IPS-18c (cell line): ENCODE results near the gene MUTYH.
"Not testable (repeated sequence)": the region's sequence is repeated elsewhere in the genome, so short reads cannot be mapped to it uniquely, and the experiment has no call there.

Source experiments
- H3K4me3 ChIP-seq: 2 replicates; pipeline ENCODE4 v1.7.0; 2013; ENCODE audit warnings: low read depth, mild to moderate bottlenecking, low read length, moderate library complexity; ENCODE audit not compliant: insufficient read depth
- H3K9me3 ChIP-seq: one replicate; pipeline ENCODE4 v1.6.1; 2013; ENCODE audit warnings: mild to moderate bottlenecking, low read length, moderate library complexity; ENCODE audit not compliant: control insufficient read depth, insufficient read depth

Gene MUTYH

GRCh38 chr1:45339789-45340558, at the start of gene MUTYH, which contains the start of gene TOE1:
Gene MUTYH (minus strand): TSS chr1:45340440. CDS start chr1:45334505, 5,935 bp downstream.
Gene TOE1 (plus strand): TSS chr1:45340170. CDS start chr1:45340253, 83 bp downstream.
- Histone ChIP-seq H3K9me3 (no peaks in the 10 kb centered on the region), H3K4me3 (peak within 1 kb of the TSS; percentile 91)

- no peaks in the 10 kb centered on the region for H3K9me3 ChIP-seq
- no peak overlapping the region for H3K4me3 ChIP-seq
Observed at GRCh38 chr1:45386219-45386618, 46.0 kb upstream of the MUTYH start.

- Histone ChIP-seq H3K4me3 (no peak overlapping the region), H3K9me3 (no peaks in the 10 kb centered on the region)
Observed at GRCh38 chr1:45385302-45385701, 45.1 kb upstream of the MUTYH start.

GRCh38 chr1:45384213-45384612, 44.0 kb upstream of the MUTYH start:
- H3K9me3 ChIP-seq, H3K4me3 ChIP-seq: not testable (repeated sequence)

- Histone ChIP-seq H3K4me3 (no peak overlapping the region), H3K9me3 (no peaks in the 10 kb centered on the region)
Observed at GRCh38 chr1:45383191-45383590, 43.0 kb upstream of the MUTYH start.

- no peaks in the 10 kb centered on the region for H3K9me3 ChIP-seq
- H3K4me3 ChIP-seq = no peak overlapping the region
Observed at GRCh38 chr1:45381243-45381642, 41.0 kb upstream of the MUTYH start.

GRCh38 chr1:45380730-45381129, 40.5 kb upstream of the MUTYH start:
- no peaks in the 10 kb centered on the region for H3K9me3 ChIP-seq

GRCh38 chr1:45380125-45380524, 39.9 kb upstream of the MUTYH start:
- H3K9me3 ChIP-seq = no peaks in the 10 kb centered on the region
- H3K4me3 ChIP-seq = no peak overlapping the region

More at GRCh38 chr1:45380730-45381129, 40.5 kb upstream of the MUTYH start:
- H3K4me3 ChIP-seq = no peak overlapping the region

GRCh38 chr1:45379524-45379923, 39.3 kb upstream of the MUTYH start:
- Histone ChIP-seq H3K4me3 (no peak overlapping the region), H3K9me3 (no peaks in the 10 kb centered on the region)

GRCh38 chr1:45378184-45378583, 37.9 kb upstream of the MUTYH start:
- no peaks in the 10 kb centered on the region for H3K9me3 ChIP-seq
- H3K4me3 ChIP-seq = no peak overlapping the region

- H3K9me3 ChIP-seq = no peaks in the 10 kb centered on the region
Observed at GRCh38 chr1:45375104-45376090, 35.2 kb upstream of the MUTYH start.

GRCh38 chr1:45373573-45373972, 33.3 kb upstream of the MUTYH start:
- no peaks in the 10 kb centered on the region for H3K9me3 ChIP-seq
- no peak overlapping the region for H3K4me3 ChIP-seq

More at GRCh38 chr1:45375104-45376090, 35.2 kb upstream of the MUTYH start:
- no peak overlapping the region for H3K4me3 ChIP-seq

GRCh38 chr1:45370575-45370974, 30.3 kb upstream of the MUTYH start:
- Histone ChIP-seq H3K4me3 (no peak overlapping the region), H3K9me3 (no peaks in the 10 kb centered on the region)

GRCh38 chr1:45365051-45365450, 24.8 kb upstream of the MUTYH start:
- H3K4me3 ChIP-seq = no peak overlapping the region

GRCh38 chr1:45364294-45364693, 24.1 kb upstream of the MUTYH start:
- no peaks in the 10 kb centered on the region for H3K9me3 ChIP-seq
- no peak overlapping the region for H3K4me3 ChIP-seq

More at GRCh38 chr1:45365051-45365450, 24.8 kb upstream of the MUTYH start:
- H3K9me3 ChIP-seq = no peaks in the 10 kb centered on the region

- not testable (repeated sequence) for H3K4me3 ChIP-seq
Observed at GRCh38 chr1:45360981-45361380, 20.7 kb upstream of the MUTYH start.

GRCh38 chr1:45359882-45360513, 19.8 kb upstream of the MUTYH start:
- Histone ChIP-seq H3K4me3 (no peak overlapping the region), H3K9me3 (no peaks in the 10 kb centered on the region)

More at GRCh38 chr1:45360981-45361380, 20.7 kb upstream of the MUTYH start:
- not testable (repeated sequence) for H3K9me3 ChIP-seq
